NCI-H1105 treated with DMSO at 0.1 percent for 48 hours (cell line): ENCODE measurements around the gene MRPS34.
A peak's percentile ranks its signal among the peaks of the same experiment; 100 is the strongest.
"Not testable (repeated sequence)": the region's sequence is repeated elsewhere in the genome, so short reads cannot be mapped to it uniquely, and the experiment has no call there.

ENCODE experiments used
- DNase-seq: peaks from one replicate; lab custom pipeline; 2025; lab: John Stamatoyannopoulos, UW

The MRPS34 gene

DNA sequence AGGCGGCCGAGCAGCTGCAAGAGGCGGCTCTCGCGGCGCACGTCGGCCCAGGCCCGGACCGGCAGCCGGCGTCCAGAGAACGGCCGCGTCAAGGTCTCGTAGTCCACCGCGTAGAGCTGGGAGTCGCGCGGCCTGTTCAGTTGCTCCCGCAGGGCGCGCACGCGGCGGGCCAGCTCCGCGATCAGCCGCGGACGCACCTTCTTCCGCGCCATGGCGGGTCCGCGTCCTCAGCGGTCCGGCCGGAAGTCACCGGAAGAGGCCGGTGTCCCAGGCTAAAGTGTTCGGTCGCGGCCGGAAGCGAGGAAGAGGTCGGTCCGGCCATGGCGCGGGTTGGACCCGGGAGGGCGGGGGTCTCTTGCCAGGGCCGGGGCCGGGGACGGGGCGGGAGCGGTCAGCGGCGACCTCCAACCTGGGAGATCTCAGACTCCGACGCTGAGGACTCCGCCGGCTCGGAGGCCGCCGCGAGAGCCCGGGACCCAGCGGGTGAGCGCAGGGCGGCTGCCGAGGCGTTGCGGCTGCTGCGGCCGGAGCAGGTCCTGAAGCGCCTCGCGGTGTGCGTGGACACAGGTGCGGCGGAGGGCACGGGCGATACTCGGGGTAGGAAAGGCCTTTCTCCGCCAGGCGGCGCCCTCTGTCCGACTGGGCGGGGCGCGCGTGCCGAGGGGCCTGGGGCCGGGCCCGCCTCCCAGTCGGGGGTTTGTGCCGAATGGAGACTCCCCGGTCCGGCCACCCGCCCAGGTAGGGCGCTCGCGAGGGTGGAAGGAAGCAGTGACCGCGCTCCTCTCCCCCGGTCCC, at the start of gene MRPS34:
Gene MRPS34 (minus strand): TSS at position 227 of the 795 bp plus-strand sequence. CDS start 15 bp downstream, at position 212.
- DNase-seq, result peak; percentile 54

DNA sequence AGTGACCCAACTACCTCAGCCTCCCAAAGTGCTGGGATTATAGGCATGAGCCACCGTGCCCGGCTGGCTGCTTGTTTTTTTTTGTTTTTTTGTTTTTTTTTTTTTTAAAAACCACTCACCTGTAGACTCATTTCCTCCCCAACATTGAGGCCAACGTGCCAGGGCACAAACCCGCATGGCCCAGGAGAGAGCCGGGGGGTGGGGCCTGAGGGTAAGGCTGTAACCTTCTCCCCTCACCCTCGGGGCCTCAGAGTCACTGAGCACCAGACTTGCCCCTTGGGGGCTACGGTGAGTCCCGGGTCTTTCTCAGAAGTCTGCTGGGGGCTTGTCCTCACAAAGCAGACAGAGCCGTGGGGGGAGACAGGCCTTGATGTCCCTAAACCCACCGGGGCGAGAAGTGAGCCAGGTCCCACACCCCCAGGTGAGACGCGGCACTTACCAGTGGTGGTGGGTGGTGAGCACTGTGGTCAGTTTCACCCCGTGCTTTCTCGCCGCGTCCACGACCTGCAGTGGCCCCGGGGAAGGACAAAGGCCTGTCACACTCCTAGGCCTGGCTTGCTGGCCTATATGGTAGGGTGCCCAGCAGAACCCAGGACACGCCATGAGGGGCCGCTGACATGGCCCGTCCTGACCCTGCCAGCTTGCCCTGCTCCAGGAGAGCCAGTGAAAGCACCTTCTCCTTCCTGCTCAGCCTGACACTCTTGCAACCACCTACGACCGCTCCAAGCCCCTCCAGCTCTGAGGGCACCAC, 49.1 kb upstream of the MRPS34 start:
- no peak for DNase-seq

DNA sequence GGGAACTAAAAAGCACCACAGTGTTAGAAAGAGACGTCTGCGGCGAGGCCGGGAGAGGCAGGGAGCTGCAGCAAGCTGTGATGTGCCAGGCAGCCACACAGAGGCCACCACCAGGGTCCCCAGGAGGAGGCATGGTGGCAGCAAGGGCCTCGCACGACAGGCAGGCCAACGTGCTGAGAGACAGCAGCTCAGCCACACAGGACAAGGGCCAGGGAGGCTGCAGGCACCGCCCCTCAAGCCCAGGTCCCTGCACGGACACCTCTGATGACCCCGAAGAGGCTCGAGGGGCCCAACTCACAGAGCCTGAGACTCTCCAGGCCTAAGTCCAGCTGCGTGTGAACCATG, 48.0 kb upstream of the MRPS34 start:
- DNase-seq, result no peak

DNA sequence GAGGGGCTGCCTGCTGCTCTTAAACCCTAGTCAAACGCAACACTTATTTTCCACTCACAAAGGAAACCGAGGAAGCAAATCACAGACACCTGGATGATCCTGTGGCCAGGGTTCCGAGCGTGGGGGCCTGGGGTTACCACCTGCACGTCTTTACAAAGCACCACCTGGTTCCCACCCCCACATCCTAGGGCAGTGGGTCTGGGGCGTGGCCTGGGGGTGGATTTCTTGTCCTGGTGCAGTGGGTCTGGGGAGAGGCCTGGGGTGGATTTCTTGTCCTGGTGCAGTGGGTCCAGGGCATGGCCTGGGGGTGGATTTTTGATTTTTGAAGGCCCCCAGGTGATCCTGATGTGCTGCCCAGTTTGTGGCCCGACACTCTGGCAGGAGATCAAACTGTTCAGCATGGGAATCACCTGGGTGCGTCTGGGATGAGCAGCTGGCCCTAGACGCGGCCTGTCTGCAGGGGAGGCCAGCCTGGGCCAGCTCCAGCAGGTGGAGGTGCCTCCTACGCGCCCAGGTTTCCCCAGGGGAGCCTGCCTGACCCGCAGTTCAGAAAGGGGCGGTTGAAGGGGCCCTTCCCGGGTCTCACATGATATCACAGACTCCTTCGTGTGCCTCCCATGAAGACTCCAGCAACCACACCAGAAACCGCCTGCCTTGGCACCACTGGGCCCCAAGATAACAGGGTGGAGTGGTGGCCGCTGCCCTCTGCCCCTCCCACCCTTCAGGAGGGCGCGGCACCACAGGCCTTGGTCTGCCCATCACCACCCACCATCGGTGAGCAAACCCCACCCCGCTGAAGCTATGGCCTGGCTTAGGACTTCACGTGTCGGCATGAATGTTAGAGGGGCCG, 47.4 kb upstream of the MRPS34 start:
- DNase-seq, result no peak

DNA sequence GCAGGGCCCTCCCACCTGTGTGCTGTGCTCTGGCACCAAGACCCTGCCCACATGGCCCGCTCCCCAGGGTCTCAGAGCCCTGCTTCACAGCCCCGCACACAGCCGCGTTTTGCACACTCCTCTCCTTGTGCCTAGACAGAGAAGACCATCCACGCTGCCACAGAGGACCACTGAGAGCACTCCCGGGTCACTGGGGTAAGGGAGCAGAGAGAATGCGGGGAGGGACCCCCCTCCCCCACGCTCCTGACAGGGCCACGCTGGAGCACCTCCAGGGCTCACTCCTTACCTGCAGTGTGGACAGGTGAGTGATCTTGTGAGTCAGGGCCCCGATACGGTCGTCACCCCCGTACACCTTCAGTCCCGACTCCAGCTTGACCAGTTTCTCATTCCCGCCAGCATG, 46.7 kb upstream of the MRPS34 start:
- DNase-seq, result no peak

DNA sequence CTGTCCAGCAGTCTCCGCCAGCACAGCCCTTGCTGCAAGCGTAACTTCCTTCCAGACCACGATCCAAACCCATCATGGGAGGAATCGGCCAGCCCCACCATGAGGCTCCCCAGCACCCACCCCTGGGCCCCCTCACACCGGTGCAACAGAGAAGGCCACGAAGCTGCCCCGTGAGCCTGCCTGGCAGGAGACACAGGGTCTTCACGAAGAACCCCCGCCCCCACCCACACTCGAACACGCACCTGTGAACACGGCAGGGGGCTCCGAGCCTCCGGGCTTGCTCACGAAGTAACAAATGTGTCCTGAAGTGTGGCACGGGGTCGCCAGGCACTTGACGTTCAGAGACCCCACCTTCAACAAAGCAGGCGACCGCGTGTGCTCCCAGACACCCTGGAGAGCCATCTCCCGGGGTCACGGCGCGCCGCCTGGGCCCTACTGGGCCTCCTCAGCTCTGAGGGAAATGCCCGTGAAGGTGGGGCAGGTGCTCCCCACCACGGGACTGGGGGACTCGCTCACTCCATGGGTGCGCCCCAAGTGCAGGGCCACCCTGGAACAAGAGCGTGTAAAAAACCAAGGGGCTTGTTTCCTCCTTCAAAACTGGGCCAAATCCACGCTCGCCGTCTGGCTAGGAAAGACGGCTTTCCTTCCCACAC, 46.1 kb upstream of the MRPS34 start:
- DNase-seq, result no peak

DNA sequence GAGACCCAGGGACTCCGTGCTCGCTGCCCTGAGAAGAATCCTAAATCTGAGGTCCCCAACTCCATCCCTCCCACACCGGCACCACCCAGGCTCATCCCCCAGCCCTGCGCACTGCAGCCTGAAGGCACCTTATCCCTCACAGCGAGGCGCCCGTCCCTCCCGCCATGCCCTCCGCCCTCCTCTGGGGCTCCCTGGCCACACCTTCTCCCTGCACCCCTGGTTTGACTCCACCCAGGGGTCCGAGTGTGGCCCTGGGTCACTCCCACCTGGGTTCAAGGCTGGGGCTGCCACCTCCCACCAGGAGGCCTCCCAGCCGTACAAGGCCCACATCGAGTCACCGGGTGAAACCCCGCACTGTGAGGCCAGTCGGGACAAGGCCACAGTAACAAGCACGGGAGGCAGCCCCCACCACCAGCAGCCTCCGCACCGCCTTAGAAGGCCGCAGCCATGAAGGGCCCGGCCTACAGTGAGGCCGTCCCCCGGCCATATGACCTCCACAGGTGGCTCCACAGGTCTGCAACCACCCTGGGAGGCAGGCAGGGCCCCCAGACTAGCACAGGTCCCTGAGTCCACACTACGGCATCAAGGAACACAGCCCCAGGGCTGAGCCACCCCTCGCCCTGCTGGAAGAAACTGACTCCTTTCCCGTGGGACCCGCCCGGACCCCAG, 45.4 kb upstream of the MRPS34 start:
- no peak for DNase-seq

DNA sequence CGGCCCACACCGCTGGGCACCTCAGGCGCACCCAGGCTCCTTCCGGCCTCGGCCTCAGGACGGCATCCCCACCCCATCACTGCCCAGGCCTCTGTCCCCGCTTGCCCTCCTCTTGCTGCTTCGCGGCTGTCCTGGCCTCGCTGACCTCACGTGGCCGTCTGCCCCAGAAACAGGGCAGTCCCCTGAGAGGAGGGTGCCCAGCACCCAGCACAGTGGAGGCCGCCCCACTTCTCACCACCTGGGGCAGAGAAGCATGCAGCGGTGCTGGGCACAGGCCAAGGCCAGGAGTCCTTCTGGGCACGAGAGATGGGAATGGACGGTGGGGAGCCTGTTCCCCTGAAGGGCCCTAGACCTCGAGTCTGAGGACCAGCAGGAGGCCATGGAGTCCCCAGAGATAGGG, 44.8 kb upstream of the MRPS34 start:
- no peak for DNase-seq

DNA sequence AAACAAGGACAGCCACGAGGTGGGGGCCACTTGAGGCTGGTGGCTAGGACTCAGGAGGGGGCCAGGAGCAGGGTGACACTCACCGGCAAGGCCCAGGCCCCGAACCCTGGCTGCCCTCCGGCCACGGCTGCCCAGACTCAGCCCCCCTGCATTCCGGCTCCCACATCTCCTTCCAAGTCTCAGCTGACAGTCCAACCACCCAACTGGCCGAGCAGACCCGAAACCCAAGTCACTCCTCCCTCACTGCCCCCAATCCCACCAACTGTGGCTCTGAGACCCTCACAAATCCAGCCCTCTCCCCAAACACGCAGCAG, 44.3 kb upstream of the MRPS34 start:
- DNase-seq, result no peak

DNA sequence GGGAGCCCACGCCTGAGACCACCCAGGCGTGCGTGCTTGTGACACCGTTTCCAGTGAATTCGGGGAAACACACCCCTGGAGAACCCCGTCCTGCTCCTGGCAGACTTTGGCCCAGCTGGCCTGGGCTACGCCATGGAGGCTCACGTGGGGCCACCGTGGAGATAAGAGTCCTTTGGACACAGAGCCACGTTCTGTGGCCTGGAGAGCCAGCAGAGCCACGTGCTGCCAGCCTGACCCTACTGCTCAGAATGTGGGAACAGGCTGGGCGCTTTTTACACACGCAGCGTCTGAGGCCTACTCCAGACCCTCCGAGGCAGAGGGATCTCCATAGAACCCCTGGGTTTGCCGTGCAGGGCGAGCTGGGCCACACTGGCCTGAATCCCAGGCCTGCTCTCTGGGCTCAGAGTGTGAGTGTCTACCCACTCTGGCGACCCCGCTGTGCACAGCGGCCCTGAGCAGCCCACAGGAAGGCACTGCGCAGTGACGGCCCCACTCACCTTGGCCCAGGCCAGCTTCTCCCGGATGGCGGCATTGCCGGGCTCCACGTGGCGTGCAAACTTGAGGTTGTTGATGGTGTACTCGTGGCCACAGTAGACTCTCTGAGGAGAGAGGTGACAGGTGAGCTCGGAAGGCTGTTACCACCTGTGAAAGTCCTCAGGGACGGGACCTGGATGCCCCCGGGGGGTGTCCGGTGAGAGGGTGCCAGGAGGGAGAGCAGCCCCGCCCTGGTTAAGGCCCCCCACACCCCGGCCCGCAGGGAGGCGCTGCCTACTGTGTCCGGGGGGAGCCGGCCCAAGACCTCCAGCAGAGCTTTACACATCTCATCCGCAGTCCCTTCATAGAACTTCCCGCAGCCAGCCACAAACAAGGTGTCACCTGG, 43.7 kb upstream of the MRPS34 start:
- DNase-seq, result no peak

DNA sequence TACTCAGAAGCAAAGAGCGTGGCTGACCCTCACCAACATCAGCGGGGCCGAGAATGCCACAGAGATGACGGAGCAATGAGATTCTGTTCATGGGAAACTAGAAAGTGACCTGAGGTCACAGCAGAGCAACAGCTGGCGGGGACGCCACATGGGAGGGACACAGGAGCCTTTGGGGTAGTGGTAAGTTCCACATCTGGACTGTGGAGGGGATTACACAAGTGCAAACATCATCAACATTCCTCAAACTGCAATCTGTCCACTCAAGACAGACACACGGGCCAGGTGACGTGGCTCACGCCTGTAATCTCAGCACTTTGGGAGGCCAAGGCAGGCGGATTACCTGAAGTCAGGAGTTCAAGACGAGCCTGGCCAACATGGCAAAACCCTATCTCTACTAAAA, 42.5 kb upstream of the MRPS34 start:
- no peak for DNase-seq

DNA sequence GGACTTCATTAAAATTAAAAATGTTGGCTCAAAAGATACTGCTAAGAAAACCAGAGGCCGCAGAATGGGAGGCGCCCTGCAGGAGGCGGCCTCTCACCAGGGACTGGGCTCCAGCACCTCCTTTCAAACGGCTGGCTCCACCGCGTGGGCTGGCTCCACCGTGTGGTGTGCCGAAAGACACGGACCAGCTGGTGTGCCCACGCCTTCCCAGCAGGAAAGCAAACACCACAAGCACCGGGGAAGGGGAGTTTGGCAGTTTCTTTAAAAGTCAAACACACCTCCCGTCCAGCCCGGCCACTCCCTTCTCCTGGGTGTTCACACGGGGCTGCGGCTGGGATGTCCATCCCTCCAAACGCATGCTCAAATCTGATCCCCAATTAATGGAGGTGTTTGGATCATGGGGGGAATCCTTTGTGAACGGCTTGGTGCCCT, 39.8 kb upstream of the MRPS34 start:
- peak; percentile 1 for DNase-seq

DNA sequence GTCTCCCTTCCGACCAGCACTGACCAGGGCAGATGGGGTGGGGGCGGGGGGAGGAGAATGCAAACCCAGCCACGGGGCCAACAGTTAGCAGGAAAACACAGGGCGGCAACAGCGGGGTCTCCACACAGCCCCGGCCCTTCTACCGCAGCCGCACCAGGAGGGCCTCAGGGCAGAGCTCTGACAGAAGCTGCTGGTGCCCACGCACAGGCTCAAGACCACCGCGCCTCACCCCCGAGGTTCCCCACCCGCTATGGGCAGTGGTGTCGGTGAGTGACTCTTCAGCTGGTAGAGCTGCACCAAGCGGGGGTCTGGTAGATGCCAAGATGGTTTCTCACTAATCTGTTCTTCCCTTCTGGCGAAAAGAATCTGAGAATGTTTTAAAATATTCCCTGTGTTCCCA, 37.6 kb upstream of the MRPS34 start:
- no peak for DNase-seq

DNA sequence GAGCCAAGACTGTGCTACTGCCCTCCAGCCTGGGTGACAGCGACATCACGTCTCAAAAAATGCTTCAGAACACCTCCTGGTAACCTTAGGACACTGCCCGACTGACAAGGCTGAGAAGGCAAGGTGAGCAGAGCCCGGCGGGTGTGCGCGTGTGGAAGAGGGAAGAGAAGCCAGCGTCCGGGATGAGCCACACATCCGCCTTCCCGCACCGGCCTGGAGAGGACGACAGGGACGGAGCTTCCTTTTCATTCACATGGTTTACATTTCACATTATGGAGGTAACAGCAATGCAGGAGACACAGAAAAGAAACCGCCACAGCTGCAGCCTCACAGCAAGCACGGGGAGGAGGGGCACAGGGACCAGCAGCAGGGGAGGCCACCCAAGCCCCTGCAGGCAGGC, 37.2 kb upstream of the MRPS34 start:
- no peak for DNase-seq

DNA sequence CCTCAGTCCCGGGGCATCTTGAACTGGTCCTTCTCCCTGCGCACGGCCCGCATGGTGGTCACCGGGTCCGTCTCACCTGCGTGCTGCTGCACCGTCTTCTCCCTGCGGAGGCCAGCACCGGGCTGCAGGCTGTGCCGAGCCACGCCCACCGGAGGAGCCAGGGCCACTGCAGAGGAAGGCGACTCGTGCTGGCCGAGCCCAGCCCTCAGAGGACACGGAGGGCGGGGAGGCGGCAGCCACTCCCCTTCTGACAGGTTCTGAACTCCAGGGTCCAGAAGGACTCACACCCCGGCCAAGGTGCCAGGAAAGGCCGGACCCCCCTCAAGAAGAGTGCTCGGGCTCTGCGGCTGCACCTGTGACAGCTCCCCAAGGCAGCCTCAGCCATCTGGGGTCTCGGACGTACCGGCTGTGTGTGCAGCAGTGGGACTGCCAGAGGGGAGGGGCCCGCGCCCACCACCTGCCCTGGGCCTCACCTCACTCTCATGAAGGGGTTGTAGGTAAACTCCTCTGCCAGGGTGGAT, 36.4 kb upstream of the MRPS34 start:
- DNase-seq, result no peak

DNA sequence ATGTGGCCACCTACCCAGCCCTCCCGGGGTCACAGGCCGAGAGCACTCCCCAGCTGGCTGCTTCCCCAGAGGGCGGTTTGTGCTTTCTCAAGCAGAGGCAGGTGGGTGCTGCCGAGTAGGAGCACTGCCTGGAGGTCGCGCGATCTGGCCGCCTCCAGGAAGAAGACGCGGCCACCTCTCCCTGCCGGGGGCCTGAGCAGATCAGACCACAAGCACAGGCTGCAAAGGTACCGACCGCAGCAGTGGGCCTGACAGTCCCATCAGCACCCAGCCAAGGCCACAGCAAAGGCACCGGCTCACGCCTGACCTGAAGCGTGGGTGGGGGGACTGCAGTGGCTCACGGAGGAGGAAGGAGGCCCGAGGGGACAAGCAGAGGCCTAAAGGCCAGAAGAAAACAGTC, 35.8 kb upstream of the MRPS34 start:
- no peak for DNase-seq

DNA sequence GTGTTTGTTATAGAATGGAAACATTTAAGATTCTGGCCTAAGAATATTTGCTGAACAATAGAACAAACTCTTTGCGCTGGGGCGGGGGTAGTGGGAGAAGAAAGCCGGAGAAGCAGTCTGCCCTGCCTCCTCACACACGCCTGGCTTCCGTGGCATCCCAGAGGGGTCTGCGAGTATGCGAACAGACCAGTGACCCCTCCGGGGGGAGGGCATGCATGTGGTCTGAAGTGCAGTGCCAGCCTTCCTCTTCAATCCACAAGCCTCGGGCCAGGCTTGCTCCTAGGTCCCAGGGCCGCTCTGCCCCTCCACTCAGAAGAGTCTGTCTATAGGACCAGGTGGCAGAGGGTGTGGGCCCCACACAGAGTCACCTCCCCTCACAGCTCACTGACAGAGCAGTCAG, 34.7 kb upstream of the MRPS34 start:
- DNase-seq, result no peak

DNA sequence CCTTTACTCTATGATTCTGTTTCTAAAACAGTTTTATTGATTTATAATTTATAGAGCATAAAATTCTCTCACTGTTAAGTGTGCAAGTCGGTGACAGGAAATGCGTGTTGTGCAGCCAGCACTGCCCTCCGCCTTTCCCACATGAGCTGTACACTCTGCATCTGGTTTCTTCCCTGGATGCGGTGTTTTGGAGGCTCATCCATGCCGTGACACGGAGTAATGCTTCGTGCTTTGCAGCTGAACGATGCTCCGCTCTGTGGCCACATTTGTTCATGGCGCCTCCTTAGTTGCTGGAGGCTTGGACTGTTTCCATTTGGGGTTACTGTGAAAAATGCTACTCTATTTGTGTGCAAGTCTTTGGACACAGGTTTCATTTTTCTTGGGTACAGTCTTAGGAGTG, 27.8 kb upstream of the MRPS34 start:
- no peak for DNase-seq

DNA sequence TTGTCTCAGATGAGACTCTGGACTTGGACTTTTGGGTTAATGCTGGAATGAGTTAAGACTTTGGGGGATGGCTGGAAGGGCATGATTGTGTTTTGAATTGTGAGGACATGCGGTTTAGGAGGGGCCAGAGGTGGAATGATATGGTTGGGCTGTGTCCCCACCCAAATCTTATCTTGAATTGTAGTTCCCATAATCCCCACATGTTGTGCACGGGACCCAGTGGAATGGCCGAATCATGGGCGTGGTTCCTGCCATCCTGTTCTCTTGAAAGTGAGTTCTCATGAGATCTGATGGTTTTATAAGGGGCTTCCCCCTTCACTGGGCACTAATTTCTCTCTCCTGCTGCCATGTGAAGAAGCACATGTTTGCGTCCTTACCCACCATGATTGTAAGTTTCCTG, 26.3 kb upstream of the MRPS34 start:
- DNase-seq, result not testable (repeated sequence)

DNA sequence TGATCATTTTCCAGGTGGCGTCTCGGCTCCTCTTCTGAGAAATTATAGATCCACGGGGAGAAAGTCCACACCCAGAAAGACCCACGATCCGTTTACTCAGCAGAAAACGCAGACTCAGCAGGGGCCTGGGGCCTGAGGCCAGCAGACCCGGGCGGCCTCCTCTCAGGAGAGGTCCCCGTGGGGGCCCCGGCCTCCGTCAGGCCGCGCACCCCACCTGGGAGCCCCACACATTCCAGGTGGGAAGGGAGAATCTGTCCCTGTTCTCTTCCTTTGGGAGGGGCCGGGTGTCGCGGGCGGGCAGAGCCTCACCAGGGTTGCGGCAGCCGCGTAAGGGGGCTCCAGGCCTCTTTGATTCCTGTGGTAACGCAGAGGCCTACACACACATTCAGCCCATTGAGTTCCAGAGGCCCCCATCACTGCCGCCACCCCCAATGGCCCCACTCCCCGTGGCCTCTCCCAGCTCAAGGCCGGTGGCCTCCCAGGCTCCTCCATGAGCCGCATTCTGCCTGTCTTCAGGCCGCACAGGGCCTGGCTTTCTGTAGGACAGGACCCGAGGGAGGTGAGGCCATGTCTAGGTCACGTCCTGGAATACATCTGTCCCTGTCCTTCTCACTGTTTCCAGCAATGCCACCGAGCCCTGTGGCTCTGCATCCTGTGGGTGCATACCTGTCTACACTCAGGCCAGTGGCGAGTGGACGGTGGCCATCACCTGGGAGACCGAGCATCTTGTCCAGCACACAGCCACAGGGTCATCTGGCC, 22.2 kb upstream of the MRPS34 start:
- DNase-seq, result no peak
